NCI-H1105 (cell line): ENCODE data around the gene PLEKHM1.
"Not testable (repeated sequence)": the region's sequence is repeated elsewhere in the genome, so short reads cannot be mapped to it uniquely, and the experiment has no call there.

ENCODE experiments used
- DNase-seq: peaks from one replicate; lab custom pipeline; 2025; lab: John Stamatoyannopoulos, UW

PLEKHM1 gene

DNA sequence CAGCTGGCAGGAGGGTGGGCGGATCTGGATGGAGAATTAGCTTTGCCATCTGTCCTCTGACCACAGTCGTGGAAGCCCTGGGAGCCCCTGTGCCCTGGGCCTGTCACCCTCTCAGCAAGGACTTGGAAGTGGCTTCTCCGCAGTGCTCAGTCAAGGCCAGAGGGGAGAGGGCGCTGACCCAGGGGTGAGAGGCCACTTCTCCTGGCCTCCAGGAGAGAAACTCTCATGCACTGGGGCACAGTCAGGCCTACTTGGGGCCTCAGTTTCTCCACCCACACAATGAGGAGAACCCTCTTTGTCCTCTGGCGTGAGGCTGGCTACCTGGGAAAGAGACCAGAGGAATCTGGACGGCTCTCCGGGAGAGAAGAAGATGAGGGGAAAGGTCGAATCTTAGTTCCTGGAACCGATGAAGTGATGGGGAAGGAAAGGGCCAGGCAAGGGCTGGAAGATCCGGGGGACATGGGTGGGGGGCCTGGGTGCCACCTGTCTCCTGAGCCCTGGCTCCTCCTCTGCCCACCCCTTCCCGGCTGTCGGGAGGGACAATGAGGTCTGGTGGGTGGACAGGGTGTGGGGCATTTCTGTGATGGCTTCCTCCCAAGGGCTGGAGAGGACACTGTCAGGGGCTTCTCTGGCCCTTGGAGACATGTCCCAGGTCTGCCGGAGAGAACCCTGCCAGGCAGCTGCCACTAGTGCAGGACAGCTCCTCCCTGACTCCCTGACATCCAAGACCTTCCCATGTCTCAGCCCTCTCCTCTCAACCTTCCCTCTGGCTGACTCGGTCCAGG is 48.8 kb downstream of the PLEKHM1 start:
- DNase-seq: no peak

DNA sequence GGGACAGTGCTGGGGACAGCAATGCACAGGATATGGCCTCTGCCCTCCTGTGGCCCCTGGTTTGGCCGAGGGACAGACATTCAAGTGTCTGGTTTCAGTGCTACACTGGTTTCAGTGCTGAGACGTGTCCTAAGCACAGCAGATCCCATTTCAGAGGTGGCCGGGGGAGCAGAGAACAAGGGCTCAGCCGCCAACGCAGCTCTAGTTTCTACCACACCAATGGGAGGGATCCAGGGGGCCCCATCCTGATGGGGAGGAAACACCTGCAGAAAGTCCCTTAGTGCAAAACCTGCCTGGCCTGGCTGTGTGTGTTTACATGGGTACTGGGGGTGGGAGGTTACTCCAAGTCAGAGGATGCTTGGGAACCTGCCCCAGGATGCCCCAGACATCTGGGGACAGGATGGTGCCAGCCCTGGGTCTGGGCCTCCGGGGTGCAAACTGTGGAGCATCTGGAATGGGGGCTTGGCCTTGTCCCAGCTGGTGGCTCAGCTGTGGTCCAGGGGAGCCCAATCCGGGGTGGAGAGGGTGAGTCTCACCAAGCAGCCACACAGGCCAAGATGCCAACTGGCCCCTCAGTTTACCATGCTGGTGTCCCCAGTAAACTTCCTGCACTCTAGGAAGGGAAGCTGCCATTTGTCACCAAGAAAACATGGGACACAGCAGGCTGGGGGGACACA is 49.5 kb downstream of the PLEKHM1 start:
- DNase-seq: not testable (repeated sequence)

DNA sequence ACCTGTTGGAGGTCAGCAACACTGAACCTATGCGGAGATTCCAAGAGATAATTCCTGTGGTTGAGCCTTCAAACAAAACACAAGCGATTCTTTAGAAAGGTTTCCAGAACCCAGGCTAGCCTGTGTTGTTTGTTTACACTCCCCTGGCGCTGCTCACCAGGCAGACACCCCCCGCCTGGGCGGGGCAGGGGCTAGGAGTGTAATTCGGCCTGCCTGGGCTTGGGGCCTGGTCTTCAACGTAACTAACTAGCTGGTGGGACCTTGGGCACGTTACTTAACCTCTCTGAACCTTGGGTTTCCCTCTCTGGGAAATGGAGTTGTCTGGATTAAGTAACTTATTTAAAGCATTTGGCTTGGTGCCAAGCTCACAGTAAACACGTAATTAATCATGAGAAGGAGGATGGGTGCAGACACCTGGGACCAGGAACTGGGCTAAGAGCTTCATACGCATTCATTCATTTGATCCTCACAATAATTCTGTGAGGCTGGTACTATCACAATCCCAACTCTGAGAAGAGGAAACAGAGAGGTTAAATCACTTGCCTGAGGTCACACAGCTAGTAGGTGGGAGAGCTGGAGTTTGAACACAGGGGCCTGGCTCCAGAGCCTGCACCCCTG is 50.3 kb downstream of the PLEKHM1 start:
- DNase-seq: peak; percentile 3

GRCh38 chr17:45438931-45439610 is 51.5 kb downstream of the PLEKHM1 start:
- DNase-seq: no peak

DNA sequence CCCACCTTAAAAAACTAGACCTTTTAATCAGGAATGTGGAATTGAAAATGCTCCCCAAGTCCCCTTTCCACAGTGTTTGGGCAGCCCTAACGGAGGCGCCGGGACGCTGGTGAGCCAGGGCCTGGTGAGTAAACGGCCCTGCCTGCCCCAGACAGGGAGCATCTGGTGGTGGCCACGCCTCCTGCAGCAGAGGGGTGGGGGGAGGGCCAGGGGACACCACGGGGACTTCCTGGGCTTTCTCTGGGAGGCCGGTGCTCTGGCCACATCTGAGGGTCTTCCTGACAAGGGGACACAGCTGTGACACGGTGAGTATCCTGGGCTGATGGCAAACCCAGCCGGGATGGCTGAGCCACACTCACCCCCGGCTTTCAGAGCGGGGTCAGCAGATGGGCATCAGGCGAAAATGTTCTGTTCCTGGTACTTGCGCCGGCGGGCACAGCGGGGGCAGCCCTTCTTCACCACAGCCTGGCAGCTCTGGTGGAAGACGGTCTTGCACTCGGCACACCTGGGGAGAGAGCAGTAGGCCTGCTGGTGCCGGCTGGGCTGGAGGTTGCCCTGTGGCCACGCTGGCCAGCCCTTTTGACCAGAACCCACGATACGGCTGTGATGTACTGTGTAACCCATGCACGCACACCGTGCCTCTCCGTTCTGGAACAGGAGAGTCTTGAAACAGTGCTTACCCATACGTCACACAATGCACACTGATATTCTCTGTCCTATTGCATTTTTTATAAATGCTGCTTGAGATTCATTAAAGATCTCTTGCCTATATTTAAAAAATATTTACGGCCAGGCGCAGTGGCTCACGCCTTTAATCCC is 52.8 kb downstream of the PLEKHM1 start:
- DNase-seq: no peak

DNA sequence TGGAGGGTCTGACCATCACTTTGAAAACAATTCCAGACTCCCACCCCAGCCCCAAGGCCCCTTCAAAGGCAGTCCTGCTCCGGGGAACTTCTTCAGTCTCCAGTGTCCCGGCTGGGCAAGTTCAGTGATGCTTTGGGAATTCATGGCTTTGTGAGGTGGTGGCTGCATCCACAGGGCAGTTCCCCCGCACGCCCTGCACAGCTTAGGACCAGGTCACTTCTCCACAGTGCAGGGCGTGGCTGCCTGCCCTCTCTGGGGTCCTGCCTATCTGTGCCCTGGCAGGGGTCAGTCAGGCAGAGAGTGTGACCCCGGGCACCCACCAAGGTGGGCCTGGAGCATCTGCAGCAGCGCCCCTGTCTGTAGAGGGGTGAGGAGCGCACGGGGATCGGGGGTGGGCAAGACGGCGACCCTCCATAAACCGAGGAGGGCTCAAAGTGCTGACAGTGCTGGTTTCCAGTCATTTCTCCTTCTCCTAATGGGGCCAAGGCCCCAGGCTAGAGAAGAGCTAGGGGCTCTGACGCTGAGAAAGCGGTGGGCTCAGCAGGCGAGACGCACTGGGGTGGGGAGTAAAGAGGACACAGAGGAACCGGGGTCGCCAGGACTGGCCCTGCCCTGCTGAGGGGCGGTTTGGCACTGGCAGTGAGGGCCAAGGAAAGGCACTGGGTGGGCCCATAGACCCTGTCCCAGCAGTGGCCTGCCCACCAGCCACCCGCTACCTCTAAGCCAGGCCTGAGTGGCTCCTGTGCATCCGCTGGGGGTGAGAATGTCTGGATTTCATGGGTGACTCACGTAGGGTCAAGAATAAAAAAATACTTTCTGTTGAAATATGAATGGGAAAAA is 53.7 kb downstream of the PLEKHM1 start:
- DNase-seq: no peak

DNA sequence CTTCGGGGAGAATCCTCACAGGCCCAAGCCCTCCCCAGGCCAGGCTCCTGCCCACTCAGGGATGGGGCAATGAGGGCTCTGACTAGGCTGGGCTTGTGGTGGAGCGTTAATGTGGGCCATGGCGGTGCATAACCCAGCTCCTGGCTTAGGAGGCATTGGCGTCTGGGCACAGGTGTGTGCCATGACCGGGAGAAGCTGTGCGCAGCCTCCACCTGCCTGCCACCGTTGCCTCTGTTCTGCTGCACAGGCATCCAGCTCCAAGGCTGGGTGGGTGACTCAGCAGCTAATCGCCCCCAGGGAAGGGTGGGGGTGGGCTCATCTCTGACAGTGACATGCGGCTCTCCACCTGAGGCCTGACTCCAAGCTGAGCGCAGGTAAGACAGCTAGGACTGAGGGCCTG is 54.4 kb downstream of the PLEKHM1 start:
- DNase-seq: no peak

GRCh38 chr17:45435481-45435880 is 55.0 kb downstream of the PLEKHM1 start:
- no peak for DNase-seq

- DNase-seq: no peak
Measured at GRCh38 chr17:45433159-45433535, 57.4 kb downstream of the PLEKHM1 start.

- no peak for DNase-seq
Measured at GRCh38 chr17:45432405-45433158, 57.9 kb downstream of the PLEKHM1 start, which contains the start of gene ARHGAP27. Gene ARHGAP27 (minus strand): TSS chr17:45432870. CDS start chr17:45430279, 2,591 bp downstream.

DNA sequence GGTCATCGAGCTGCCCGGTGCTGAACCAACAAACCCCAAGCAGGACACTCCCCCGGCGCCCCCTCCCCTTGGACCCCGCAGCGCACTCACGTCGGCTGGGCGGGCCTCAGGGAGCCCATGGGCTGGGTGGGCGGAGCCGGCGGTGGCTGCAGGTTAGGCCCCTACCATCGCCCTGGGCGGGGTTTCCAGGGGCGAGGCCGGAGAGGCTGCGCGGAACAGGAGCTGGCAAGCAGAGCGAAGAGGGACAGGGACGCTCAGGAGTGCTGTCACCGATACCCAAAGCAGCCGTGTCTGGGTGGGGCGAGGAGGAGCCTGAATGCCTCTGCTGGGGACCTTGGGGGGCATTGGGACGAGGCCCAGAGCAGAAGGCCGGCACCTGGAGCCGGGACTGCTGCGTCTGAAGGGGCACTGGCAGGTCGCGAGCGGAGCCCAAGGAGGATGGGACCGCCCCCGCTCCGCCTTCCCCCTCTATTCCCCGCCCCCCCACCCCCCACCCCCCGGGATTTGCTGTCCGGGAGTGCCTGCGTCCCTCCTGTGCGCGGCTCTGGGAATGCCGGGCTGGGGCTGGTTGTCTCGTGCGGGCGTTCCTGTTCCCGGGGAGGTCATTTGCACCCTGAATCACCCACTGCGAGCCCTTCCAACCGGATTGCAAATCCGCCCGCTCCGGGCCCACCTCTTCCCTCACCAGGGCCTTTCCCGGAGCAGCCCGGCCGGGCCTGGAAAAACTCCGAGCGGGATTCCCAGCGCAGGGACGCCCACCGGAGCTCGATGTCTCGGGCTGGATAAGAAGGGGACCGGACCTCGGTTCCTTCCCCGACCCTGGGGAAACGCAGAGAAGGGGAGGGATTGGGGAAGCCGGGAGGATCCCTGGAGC is 58.8 kb downstream of the PLEKHM1 start:
- peak; percentile 73 for DNase-seq

DNA sequence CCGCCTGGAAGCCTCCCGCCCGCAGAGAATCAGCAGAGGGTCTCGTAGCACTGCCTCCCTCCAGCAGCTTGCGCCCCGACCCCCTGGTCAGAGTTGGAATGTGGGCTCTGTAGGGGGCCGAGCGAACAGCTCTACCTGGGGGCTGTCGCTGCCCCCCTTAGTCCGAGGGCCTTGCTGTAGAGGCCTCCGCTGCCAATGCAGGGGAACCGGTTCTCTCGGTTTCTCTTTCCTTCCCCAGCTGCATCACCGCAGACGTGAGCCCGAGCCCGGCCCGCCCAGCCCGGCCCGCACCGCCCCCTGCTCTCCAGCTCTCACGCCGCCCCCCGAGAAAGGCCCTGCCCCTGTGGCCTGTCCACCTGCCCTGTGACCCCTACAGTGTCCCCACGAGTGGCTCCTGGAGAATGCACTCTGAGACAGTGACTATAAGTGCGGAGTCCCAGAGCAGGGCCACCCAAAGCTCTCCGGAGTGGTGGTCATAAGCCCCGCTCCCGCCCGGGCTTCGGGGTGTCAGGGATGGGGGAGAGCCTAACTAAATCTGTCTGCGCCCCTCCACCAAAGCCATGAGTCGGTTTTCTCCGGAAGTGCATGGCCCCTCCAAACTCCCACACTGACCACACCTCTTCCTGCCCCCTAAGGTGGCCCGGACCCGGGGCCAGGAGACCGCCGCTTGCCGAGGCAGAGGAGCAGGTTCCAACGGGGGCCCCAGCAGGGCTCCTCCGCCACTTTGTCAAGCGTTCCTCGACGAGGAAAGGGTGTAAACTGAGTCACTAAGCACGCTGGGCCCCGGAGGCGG is 59.6 kb downstream of the PLEKHM1 start:
- no peak for DNase-seq

GRCh38 chr17:45430006-45430737 is 60.3 kb downstream of the PLEKHM1 start:
- DNase-seq: no peak

DNA sequence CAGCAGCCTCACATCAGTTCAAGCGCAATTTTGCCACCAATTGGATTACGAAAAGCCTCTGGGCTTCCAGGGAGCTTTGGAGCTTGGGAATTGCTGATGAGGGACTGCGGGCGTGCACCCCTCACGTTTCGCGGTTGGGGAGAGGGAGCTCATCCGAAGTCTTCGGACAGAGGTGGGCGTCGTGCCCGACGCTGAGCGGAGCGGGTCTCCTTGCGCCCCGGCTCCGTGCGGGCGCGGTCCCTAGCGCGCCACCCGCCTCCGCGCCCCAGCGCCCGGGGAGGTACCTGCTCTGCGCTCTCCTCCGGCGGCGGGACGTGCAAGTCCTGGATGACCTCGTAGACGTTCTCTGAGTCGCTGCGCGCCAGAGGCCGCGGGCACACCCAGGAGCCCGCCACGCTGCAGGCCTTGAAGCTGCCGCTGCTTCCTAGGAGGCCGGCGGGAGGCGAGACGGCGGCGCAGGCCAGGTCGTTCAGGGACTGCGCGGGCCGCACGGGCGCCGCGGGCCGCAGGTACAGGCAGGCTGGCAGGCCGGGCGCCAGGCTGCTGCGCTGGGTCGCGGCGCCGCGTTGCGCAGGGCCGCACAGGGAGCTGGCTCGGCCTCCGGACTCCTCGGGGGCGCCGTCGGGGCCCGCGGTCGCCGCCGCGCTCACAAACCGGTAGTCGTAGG is 61.0 kb downstream of the PLEKHM1 start:
- DNase-seq: no peak

GRCh38 chr17:45428931-45429338 is 61.6 kb downstream of the PLEKHM1 start:
- no peak for DNase-seq

GRCh38 chr17:45428050-45428617 is 62.4 kb downstream of the PLEKHM1 start:
- peak; percentile 45 for DNase-seq
